Karpas-422 (cell line): ENCODE measurements around the gene ATP8A2. TPM values are rescaled to one million over a fixed set of nuclear protein-coding genes. Genes with fewer than 3 reads are reported as not detected.

Source experiments
- DNase-seq: peaks from one replicate; pipeline ENCODE4 v3.0.0-alpha.2; 2015
- H2AFZ ChIP-seq: fragments of 200-600 bp; sonication (generic); 2 replicates; pipeline ENCODE4 v1.6.1; 2014; ENCODE audit warnings: antibody characterized with exemption, low read length, mixed read lengths
- H3K27ac ChIP-seq: fragments of 200-600 bp; sonication (generic); 2 replicates; pipeline ENCODE4 v1.5.1; 2014; ENCODE audit warnings: mild to moderate bottlenecking, low read length, moderate library complexity
- H3K27me3 ChIP-seq: fragments of 200-600 bp; sonication (generic); 2 replicates; pipeline ENCODE4 v1.6.1; 2014; ENCODE audit warnings: low read length, mixed read lengths
- H3K36me3 ChIP-seq: fragments of 200-600 bp; sonication (generic); 2 replicates; pipeline ENCODE4 v1.6.1; 2014; ENCODE audit warnings: low read length, mixed read lengths; ENCODE audit not compliant: insufficient read depth
- H3K4me1 ChIP-seq: fragments of 200-600 bp; sonication (generic); 2 replicates; pipeline ENCODE4 v1.6.1; 2014; ENCODE audit warnings: mild to moderate bottlenecking, low read length, mixed read lengths
- H3K4me2 ChIP-seq: fragments of 200-600 bp; sonication (generic); 2 replicates; pipeline ENCODE4 v1.6.1; 2014; ENCODE audit warnings: low read length, low read depth, mild to moderate bottlenecking; ENCODE audit not compliant: poor library complexity, severe bottlenecking
- H3K4me3 ChIP-seq: fragments of 200-600 bp; sonication (generic); 2 replicates; pipeline ENCODE4 v1.5.1; 2014; ENCODE audit warnings: mild to moderate bottlenecking, antibody characterized with exemption, low read length, mixed read lengths
- H3K79me2 ChIP-seq: fragments of 200-600 bp; sonication (generic); 2 replicates; pipeline ENCODE4 v1.6.1; 2014; ENCODE audit warnings: mild to moderate bottlenecking, low read length, mixed read lengths
- H3K9ac ChIP-seq: fragments of 200-600 bp; sonication (generic); 2 replicates; pipeline ENCODE4 v1.6.0; 2014; ENCODE audit warnings: low read length
- H3K9me2 ChIP-seq: fragments of 200-600 bp; sonication (generic), shearing (Covaris generic); replicated peaks from 2 replicates; pipeline ENCODE4 v1.6.0; 2014; ENCODE audit warnings: mild to moderate bottlenecking, low read length, moderate library complexity; ENCODE audit not compliant: insufficient read depth
- H3K9me3 ChIP-seq: fragments of 300-700, 200-600 bp; sonication (generic); 2 replicates; pipeline ENCODE4 v1.6.1; 2014; ENCODE audit warnings: low read length, mixed read lengths
- H4K20me1 ChIP-seq: fragments of 200-600 bp; sonication (generic); 2 replicates; pipeline ENCODE4 v1.6.1; 2014; ENCODE audit warnings: mild to moderate bottlenecking, antibody characterized with exemption, low read length, low read depth; ENCODE audit not compliant: insufficient read depth
- total RNA-seq: library from RNA; depleted of rRNA; stranded (reverse); fragments of >200 nt; shearing (Covaris generic); gene quantifications from 2 replicates; pipeline ENCODE4 v1.2.3, GENCODE V29; 2014; ENCODE audit warnings: low replicate concordance

ATP8A2 gene
- total RNA-seq, 1 experiment from 2014 or later: not detected

DNA sequence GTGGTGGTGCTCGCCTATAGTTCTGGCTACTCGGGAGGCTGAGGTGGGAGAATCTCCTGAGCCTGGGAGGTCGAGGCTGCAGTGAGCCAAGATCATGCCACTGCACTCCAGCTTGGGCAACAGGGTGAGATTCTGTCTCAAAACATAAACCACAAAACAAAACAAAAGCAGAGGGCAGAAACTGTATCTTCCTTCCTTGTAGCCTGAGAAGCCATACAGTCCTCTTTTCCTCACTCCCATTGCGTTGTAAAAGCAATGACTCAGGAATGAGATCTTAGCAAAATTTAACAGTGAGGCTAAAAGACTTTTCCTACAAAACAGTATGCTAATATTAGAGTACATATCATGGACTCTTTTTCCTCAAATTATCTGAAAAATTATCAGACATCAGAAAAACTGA, 549.2 kb downstream of the ATP8A2 start:
- no peak overlapping the region for H3K4me2 ChIP-seq
- no peaks in the 10 kb centered on the region for H3K9me3 ChIP-seq
- H3K36me3 ChIP-seq: no peaks in the 10 kb centered on the region
- H3K9me2 ChIP-seq: no peaks in the 10 kb centered on the region
- no peak for DNase-seq
- no peak overlapping the region for H3K27ac ChIP-seq
- H2AFZ ChIP-seq: no peak overlapping the region
- H3K27me3 ChIP-seq: 0 out of 2 replicates have a peak, but pooled peaks cover 4% of the 10 kb centered on the region
- no peak overlapping the region for H3K9ac ChIP-seq
- no peak overlapping the region for H3K4me3 ChIP-seq
- H4K20me1 ChIP-seq: no peaks in the 10 kb centered on the region
- H3K4me1 ChIP-seq: no peaks in the 10 kb centered on the region
- no peaks in the 10 kb centered on the region for H3K79me2 ChIP-seq

DNA sequence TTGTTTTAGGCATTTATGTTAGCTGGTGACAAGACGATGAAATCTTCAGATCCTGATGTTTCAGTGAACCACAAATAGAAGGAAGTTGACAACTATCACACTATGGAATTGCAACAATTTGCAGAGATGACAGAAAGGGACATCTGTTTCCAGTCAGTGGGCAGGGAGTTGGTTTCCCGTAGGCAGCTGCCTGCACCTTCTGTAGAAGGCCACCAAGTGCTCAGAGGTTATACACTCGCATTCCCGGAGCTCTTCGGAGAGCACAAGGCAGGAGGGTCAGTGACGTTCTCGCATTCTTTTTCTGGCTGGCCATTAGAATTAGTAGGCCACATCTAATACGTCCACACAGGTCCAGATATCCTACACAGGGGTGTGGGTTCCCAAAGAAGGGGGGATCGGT, 550.6 kb downstream of the ATP8A2 start:
- no peak overlapping the region for H3K27ac ChIP-seq
- H4K20me1 ChIP-seq: no peaks in the 10 kb centered on the region
- H3K79me2 ChIP-seq: no peaks in the 10 kb centered on the region
- H3K9me3 ChIP-seq: no peaks in the 10 kb centered on the region
- no peaks in the 10 kb centered on the region for H3K4me1 ChIP-seq
- H3K9me2 ChIP-seq: no peaks in the 10 kb centered on the region
- no peak overlapping the region for H2AFZ ChIP-seq
- no peak overlapping the region for H3K4me2 ChIP-seq
- H3K9ac ChIP-seq: no peak overlapping the region
- no peaks in the 10 kb centered on the region for H3K27me3 ChIP-seq
- H3K36me3 ChIP-seq: no peaks in the 10 kb centered on the region
- H3K4me3 ChIP-seq: no peak overlapping the region
- DNase-seq: no peak

DNA sequence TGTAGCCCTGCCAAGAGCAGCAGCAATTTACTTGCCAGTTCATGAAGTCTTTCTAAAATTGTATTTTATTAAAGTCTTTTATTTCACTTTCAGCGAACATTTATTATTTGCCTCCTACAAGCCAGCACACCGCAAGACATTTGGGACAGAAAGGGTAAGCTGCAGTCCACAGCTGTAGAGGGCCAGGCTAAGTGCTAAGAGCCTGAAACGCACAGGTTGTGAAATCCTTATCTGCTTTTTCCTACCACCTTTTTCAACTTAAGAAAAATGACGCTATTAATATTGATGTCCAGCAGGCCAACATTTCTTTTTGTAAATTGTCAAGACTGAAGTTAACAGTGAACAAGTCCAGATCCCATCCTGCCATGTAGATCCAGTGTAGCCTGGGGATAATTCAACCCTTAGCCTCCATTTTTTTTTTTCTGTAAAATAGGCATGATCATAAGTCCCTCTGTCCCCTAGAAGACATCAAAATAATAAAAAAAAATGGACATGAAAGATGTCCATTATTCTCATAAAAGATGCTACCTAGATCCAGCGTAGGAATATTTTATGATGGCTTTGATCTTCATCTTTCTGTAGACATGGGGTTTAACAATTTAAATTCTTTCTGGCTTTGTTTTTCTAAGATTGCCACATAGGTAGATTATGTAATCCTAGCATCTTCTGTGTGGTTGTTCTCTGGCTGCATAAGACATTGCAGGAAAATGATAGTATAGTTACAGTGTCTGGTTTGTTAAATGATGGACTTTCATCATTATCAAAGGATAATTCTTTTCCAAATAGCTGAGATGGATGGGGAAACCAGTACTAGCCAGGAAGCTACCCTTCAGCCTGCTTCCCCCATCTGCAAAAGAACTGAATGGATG, 551.7 kb downstream of the ATP8A2 start:
- Histone ChIP-seq H2AFZ (no peak overlapping the region), H3K9ac (no peak overlapping the region), H3K36me3 (no peaks in the 10 kb centered on the region), H3K9me2 (no peaks in the 10 kb centered on the region), H3K4me2 (no peak overlapping the region), H3K27ac (no peak overlapping the region), H3K27me3 (no peaks in the 10 kb centered on the region), H3K79me2 (no peaks in the 10 kb centered on the region), H3K9me3 (no peaks in the 10 kb centered on the region), H3K4me3 (no peak overlapping the region), H3K4me1 (no peaks in the 10 kb centered on the region), H4K20me1 (no peaks in the 10 kb centered on the region)
- no peak for DNase-seq

DNA sequence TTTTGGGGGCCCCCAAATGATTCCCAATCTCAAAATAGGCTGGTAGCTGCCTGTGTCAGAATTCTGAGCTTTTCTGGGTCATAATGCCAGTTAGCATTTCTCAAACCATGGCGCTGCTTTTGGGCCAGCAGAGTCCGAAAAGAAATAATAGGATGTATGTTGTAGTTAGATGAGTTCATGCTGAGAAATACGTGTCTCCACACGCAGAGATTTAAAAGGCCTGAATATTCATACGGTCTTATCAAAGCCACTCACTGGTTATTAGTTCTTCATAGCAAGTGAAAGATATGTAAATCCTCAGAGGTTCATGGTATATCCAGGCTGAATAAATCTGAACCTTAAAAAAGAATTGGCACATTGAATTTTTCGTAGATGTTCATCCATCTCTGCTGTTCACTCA, 555.6 kb downstream of the ATP8A2 start:
- no peak overlapping the region for H3K9ac ChIP-seq
- H4K20me1 ChIP-seq: no peaks in the 10 kb centered on the region
- no peak overlapping the region for H2AFZ ChIP-seq
- H3K27me3 ChIP-seq: no peaks in the 10 kb centered on the region
- H3K27ac ChIP-seq: no peak overlapping the region
- H3K79me2 ChIP-seq: no peaks in the 10 kb centered on the region
- H3K36me3 ChIP-seq: no peaks in the 10 kb centered on the region
- peaks cover 8% of the 10 kb centered on the region for H3K4me1 ChIP-seq
- DNase-seq: no peak
- no peak overlapping the region for H3K4me3 ChIP-seq
- H3K9me3 ChIP-seq: no peaks in the 10 kb centered on the region
- H3K4me2 ChIP-seq: no peak overlapping the region
- no peaks in the 10 kb centered on the region for H3K9me2 ChIP-seq

DNA sequence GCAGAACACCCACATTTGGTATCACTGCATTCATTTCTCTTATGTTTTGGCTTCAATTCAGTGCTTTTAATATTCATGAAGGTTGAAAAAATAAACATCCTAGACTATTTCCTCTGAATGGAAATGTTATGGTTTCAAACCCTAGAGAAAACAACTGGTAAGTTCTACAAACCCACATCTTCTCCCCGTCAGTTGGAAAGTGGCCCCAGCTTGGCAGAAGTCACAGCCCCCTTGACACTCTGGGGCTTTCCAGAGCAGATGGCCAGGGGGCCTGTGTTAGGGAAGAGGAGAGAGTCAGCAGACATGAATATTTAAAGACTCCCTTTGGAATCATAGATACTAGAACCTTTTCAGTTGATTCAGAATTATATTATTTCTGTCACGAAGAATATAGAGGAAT, 556.2 kb downstream of the ATP8A2 start:
- no peaks in the 10 kb centered on the region for H3K9me2 ChIP-seq
- H3K36me3 ChIP-seq: no peaks in the 10 kb centered on the region
- H3K27me3 ChIP-seq: no peaks in the 10 kb centered on the region
- no peak overlapping the region for H3K27ac ChIP-seq
- no peaks in the 10 kb centered on the region for H4K20me1 ChIP-seq
- DNase-seq: no peak
- no peak overlapping the region for H3K4me3 ChIP-seq
- no peak overlapping the region for H2AFZ ChIP-seq
- H3K79me2 ChIP-seq: no peaks in the 10 kb centered on the region
- no peak overlapping the region for H3K9ac ChIP-seq
- no peaks in the 10 kb centered on the region for H3K9me3 ChIP-seq
- peaks cover 8% of the 10 kb centered on the region for H3K4me1 ChIP-seq
- no peak overlapping the region for H3K4me2 ChIP-seq

DNA sequence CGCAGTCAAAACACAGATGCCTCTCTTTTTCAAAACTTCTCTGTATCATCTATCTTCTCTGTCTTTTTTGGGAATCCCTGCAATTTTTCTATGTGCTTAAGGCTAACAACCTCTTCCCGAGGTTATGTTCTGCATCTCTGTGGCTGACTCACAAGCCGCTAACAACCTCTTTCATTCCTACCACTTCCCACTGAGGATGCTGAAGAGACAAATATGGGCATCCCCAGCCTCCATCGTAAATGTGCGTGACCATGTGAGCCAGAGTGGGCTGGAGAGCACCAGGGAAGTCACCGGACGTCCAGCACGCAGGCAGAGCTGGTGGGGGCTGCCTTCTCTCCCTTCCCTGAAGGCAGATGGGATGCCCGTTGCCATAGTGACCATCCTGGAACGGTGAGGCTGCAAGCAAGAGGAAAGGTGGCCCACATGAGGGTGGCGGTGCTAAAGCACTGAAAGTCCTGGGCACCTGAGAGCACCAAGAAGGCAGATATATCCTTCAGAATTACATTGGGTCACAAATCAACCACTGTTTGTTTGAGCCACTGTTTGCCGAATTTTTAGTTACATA, 557.2 kb downstream of the ATP8A2 start:
- Histone ChIP-seq H3K27ac (no peak overlapping the region), H4K20me1 (no peaks in the 10 kb centered on the region), H3K9ac (no peak overlapping the region), H3K4me1 (peaks cover 8% of the 10 kb centered on the region), H3K4me3 (no peak overlapping the region), H3K27me3 (no peaks in the 10 kb centered on the region), H2AFZ (no peak overlapping the region), H3K9me2 (no peaks in the 10 kb centered on the region), H3K79me2 (no peaks in the 10 kb centered on the region), H3K4me2 (no peak overlapping the region), H3K36me3 (no peaks in the 10 kb centered on the region), H3K9me3 (no peaks in the 10 kb centered on the region)
- no peak for DNase-seq

DNA sequence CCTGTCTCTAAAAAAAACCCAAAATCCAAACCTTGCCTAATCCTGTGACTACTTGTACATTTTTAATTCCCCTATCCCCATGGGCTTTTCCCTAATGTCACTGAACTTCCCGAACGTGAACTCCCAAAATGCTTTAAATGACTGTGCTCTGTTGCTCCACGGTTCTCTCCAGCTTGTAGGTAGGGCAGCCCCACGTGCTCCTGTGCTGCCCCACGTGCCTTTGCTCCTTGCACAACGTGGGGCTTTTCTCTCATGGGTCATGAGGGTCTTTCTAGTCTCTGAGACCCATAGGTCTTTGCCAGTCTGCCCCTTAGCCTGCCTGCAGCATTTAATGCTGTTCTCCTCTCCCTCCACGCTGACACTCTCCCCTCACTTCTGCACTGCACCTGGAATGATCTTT, 558.0 kb downstream of the ATP8A2 start:
- no peaks in the 10 kb centered on the region for H3K36me3 ChIP-seq
- H3K79me2 ChIP-seq: no peaks in the 10 kb centered on the region
- no peaks in the 10 kb centered on the region for H3K9me2 ChIP-seq
- H2AFZ ChIP-seq: no peak overlapping the region
- no peak overlapping the region for H3K4me2 ChIP-seq
- no peaks in the 10 kb centered on the region for H3K9me3 ChIP-seq
- H3K4me3 ChIP-seq: no peak overlapping the region
- H3K9ac ChIP-seq: no peak overlapping the region
- DNase-seq: no peak
- H4K20me1 ChIP-seq: no peaks in the 10 kb centered on the region
- no peaks in the 10 kb centered on the region for H3K27me3 ChIP-seq
- peaks cover 8% of the 10 kb centered on the region for H3K4me1 ChIP-seq
- H3K27ac ChIP-seq: no peak overlapping the region

DNA sequence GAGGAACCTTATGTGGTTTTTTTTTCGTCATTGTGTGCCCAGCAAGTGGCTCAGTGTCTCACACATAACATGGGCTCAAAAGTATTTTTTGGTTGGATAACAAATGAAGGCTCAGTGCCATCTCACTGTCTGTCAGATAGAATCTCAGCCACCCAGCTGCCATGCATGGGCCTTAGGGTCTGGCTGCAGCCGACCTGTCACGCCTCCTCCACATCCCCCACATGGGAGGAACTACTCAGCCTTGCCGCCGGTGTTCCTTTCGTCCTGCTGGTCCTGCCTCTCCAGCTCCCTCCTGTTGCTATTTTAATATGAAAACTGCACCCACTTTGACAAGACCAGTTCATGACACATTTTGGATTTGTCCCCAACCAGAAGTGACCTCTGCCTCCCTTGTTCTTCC, 558.9 kb downstream of the ATP8A2 start:
- no peaks in the 10 kb centered on the region for H3K9me2 ChIP-seq
- H3K27ac ChIP-seq: no peak overlapping the region
- no peak overlapping the region for H3K9ac ChIP-seq
- H3K4me2 ChIP-seq: no peak overlapping the region
- no peaks in the 10 kb centered on the region for H3K9me3 ChIP-seq
- no peaks in the 10 kb centered on the region for H3K36me3 ChIP-seq
- peaks cover 8% of the 10 kb centered on the region for H3K4me1 ChIP-seq
- H3K79me2 ChIP-seq: no peaks in the 10 kb centered on the region
- H4K20me1 ChIP-seq: no peaks in the 10 kb centered on the region
- H2AFZ ChIP-seq: no peak overlapping the region
- no peak for DNase-seq
- H3K27me3 ChIP-seq: no peaks in the 10 kb centered on the region
- no peak overlapping the region for H3K4me3 ChIP-seq
